GM23338 (cell line): Measurements from ENCODE around the gene VILL. TPM values are rescaled to one million over a fixed set of nuclear protein-coding genes. Genes with fewer than 3 reads are reported as not detected.
A peak's percentile ranks its signal among the peaks of the same experiment; 100 is the strongest.

Experiments
- ATAC-seq: fragments of 200-7000 bp; cut with Tn5 transposase; 3 replicates; pipeline ENCODE4 v1.9.1; 2020
- DNase-seq: peaks from one replicate; pipeline ENCODE4 v3.0.0-alpha.2; 2015; ENCODE audit warnings: low spot score
- H2AFZ ChIP-seq: fragments of 200-600 bp; sonication (generic); 2 replicates; pipeline ENCODE4 v1.8.0; 2016; ENCODE audit warnings: antibody characterized with exemption, mild to moderate bottlenecking, moderate library complexity
- H3F3A ChIP-seq: fragments of 200-600 bp; sonication (generic); replicated peaks from 2 replicates; pipeline ENCODE4 v1.8.0; 2017; ENCODE audit warnings: antibody characterized with exemption, mixed run types, low read depth
- H3K27ac ChIP-seq: fragments of 200-600 bp; sonication (generic); 2 replicates; pipeline ENCODE4 v1.6.1; 2016; ENCODE audit warnings: low read depth
- H3K27me3 ChIP-seq: fragments of 200-600 bp; sonication (generic); 2 replicates; pipeline ENCODE4 v1.8.0; 2016; ENCODE audit warnings: mild to moderate bottlenecking, mixed run types, moderate library complexity; ENCODE audit not compliant: insufficient read depth
- H3K36me3 ChIP-seq: fragments of 200-600 bp; sonication (generic); 2 replicates; pipeline ENCODE4 v1.8.0; 2016; ENCODE audit warnings: mild to moderate bottlenecking; ENCODE audit not compliant: insufficient read depth
- H3K4me1 ChIP-seq: fragments of 200-600 bp; sonication (generic); 2 replicates; pipeline ENCODE4 v1.8.0; 2016; ENCODE audit warnings: mild to moderate bottlenecking, moderate library complexity; ENCODE audit not compliant: insufficient read depth
- H3K4me2 ChIP-seq: fragments of 200-600 bp; sonication (generic); 2 replicates; pipeline ENCODE4 v1.7.1; 2017; ENCODE audit warnings: mixed run types
- H3K4me3 ChIP-seq: fragments of 200-600 bp; sonication (generic); 2 replicates; pipeline ENCODE4 v1.6.1; 2016; ENCODE audit warnings: mixed run types
- H3K79me2 ChIP-seq: fragments of 200-600 bp; sonication (generic); replicated peaks from 2 replicates; pipeline ENCODE4 v1.8.0; 2017; ENCODE audit warnings: mild to moderate bottlenecking; ENCODE audit not compliant: insufficient read depth
- H3K9me2 ChIP-seq: fragments of 200-600 bp; sonication (generic); 2 replicates; pipeline ENCODE4 v1.8.0; 2017; ENCODE audit not compliant: insufficient read depth
- H4K20me1 ChIP-seq: fragments of 200-600 bp; sonication (generic); replicated peaks from 2 replicates; pipeline ENCODE4 v1.8.0; 2017; ENCODE audit warnings: mild to moderate bottlenecking; ENCODE audit not compliant: insufficient read depth
- H3K27ac Mint-ChIP-seq: 2 replicates; pipeline ENCODE4 v1.8.0; 2020; ENCODE audit warnings: inconsistent platforms, mild to moderate bottlenecking, moderate library complexity, mixed read lengths
- H3K27me3 Mint-ChIP-seq: 3 replicates; pipeline ENCODE4 v1.8.0; 2022; ENCODE audit warnings: low read depth, mild to moderate bottlenecking, moderate library complexity, mixed read lengths, inconsistent platforms; ENCODE audit not compliant: insufficient read depth, poor library complexity
- H3K36me3 Mint-ChIP-seq: 3 replicates; pipeline ENCODE4 v1.8.0; 2021; ENCODE audit warnings: low read depth, mild to moderate bottlenecking, inconsistent platforms, moderate library complexity, mixed read lengths
- H3K4me1 Mint-ChIP-seq: 3 replicates; pipeline ENCODE4 v1.8.0; 2020; ENCODE audit warnings: mild to moderate bottlenecking, inconsistent platforms, mixed read lengths
- H3K4me3 Mint-ChIP-seq: 3 replicates; pipeline ENCODE4 v1.8.0; 2021; ENCODE audit warnings: moderate library complexity, mild to moderate bottlenecking, inconsistent platforms, mixed read lengths
- H3K9me3 Mint-ChIP-seq: 3 replicates; pipeline ENCODE4 v1.8.0; 2020; ENCODE audit warnings: moderate library complexity, mild to moderate bottlenecking, inconsistent platforms, mixed read lengths
- CREB1 ChIP-seq: fragments of 250-450 bp; sonication (Bioruptor Pico); IDR thresholded peaks from 2 replicates; pipeline ENCODE4 v1.5.0; 2020; ENCODE audit warnings: low read depth, mild to moderate bottlenecking, moderate library complexity
- EZH2 ChIP-seq: fragments of 200-600 bp; sonication (generic); IDR thresholded peaks from one replicate; pipeline ENCODE4 v1.8.0; 2017; ENCODE audit warnings: antibody characterized with exemption, mild to moderate bottlenecking, low read depth; ENCODE audit not compliant: unreplicated experiment
- EZH2phosphoT487 ChIP-seq: fragments of 200-600 bp; sonication (generic); IDR thresholded peaks from one replicate; pipeline ENCODE4 v1.8.1; 2018; ENCODE audit warnings: antibody characterized with exemption; ENCODE audit not compliant: unreplicated experiment
- JUNB ChIP-seq: IDR thresholded peaks from one replicate; pipeline ENCODE4 v1.6.1; 2016; ENCODE audit warnings: antibody characterized with exemption; ENCODE audit not compliant: unreplicated experiment
- NANOG ChIP-seq: IDR thresholded peaks from 2 replicates; pipeline ENCODE4 v1.6.1; 2016; ENCODE audit warnings: antibody characterized with exemption, borderline replicate concordance
- POLR2AphosphoS5 ChIP-seq: IDR thresholded peaks from 2 replicates; pipeline ENCODE4 v1.6.1; 2016; ENCODE audit warnings: antibody characterized with exemption, low read depth
- STAT1 ChIP-seq: IDR thresholded peaks from one replicate; pipeline ENCODE4 v1.6.1; 2016; ENCODE audit warnings: antibody characterized with exemption; ENCODE audit not compliant: unreplicated experiment
- ZNF114 ChIP-seq: fragments of 250-450 bp; sonication (Bioruptor Pico); IDR thresholded peaks from 2 replicates; pipeline ENCODE4 v1.5.0; 2020; ENCODE audit warnings: mild to moderate bottlenecking, moderate library complexity
- ZNF331 ChIP-seq: fragments of 250-450 bp; sonication (Bioruptor Pico); IDR thresholded peaks from 2 replicates; pipeline ENCODE4 v1.5.0; 2020; ENCODE audit warnings: low read depth, mild to moderate bottlenecking, moderate library complexity
- ZNF462 ChIP-seq: fragments of 250-450 bp; sonication (Bioruptor Pico); IDR thresholded peaks from 2 replicates; pipeline ENCODE4 v1.5.0; 2020; ENCODE audit warnings: mild to moderate bottlenecking, moderate library complexity
- polyA plus RNA-seq: library from polyadenylated mRNA; unstranded; fragments of >200 nt; fragmentation: Nextera tagmentation; extraction: Ambion mirVana; gene quantifications from 2 replicates; pipeline ENCODE4 v1.2.1, GENCODE V29; 2016
- total RNA-seq: library from RNA; depleted of rRNA; stranded (reverse); fragments of >200 nt; shearing (Covaris generic); gene quantifications from 2 replicates; pipeline ENCODE4 v1.2.3, GENCODE V29; 2014
- TF ChIP-seq, protein P1 (sequence below), 2 experiments: fragments of 200-600 bp in 1 of 2; sonication (generic) in 1 of 2; conservative IDR thresholded peaks; 2 replicates each; pipeline versions ENCODE4 v1.5.1 to v1.6.1; 2016 to 2017; ENCODE audit warnings: antibody characterized with exemption in 2 of 2, low read depth in 2 of 2, mild to moderate bottlenecking in 2 of 2, moderate library complexity in 1 of 2
- TF ChIP-seq, protein P2 (sequence below): IDR thresholded peaks from one replicate; pipeline ENCODE4 v1.6.1; 2018; ENCODE audit warnings: antibody characterized with exemption; ENCODE audit not compliant: unreplicated experiment
- TF ChIP-seq, protein P3 (sequence below): IDR thresholded peaks from 2 replicates; pipeline ENCODE4 v1.6.1; 2016; ENCODE audit warnings: antibody characterized with exemption

Gene VILL
- total and polyA plus RNA-seq, 2 experiments from 2014 or later = 2.7 to 9.8 TPM

- Histone ChIP-seq H3K79me2 (no peaks in the 10 kb centered on the region), H4K20me1 (no peaks in the 10 kb centered on the region), H3K4me2 (no peak overlapping the region), H3K9me2 (no peaks in the 10 kb centered on the region), H3K4me3 (no peak overlapping the region), H3K27me3 (no peaks in the 10 kb centered on the region), H2AFZ (0 out of 2 replicates have a peak overlapping the region, but pooled peaks have one; percentile 5), H3F3A (peaks cover 4% of the 10 kb centered on the region; the same call in 1 of the 2 replicates), H3K27ac (no peak overlapping the region), H3K36me3 (no peaks in the 10 kb centered on the region), H3K4me1 (peaks cover 6% of the 10 kb centered on the region; the same call in 1 of the 2 replicates)
- no peak for ATAC-seq
- Mint-ChIP-seq H3K36me3 (no peaks in the 10 kb centered on the region), H3K4me3 (no peak overlapping the region), H3K9me3 (no peaks in the 10 kb centered on the region), H3K4me1 (peaks cover 6% of the 10 kb centered on the region), H3K27me3 (peaks cover 24% of the 10 kb centered on the region), H3K27ac (no peak overlapping the region; the same call in 1 of the 2 replicates)
- TF ChIP-seq STAT1 (no peak), CREB1 (CRISPR knock-in tag) (no peak), ZNF462 (no peak), JUNB (no peak), ZNF331 (CRISPR knock-in tag) (no peak), EZH2phosphoT487 (no peak), POLR2AphosphoS5 (no peak), EZH2 (no peak), NANOG (no peak), ZNF114 (no peak)
- TF ChIP-seq, protein P1, sequence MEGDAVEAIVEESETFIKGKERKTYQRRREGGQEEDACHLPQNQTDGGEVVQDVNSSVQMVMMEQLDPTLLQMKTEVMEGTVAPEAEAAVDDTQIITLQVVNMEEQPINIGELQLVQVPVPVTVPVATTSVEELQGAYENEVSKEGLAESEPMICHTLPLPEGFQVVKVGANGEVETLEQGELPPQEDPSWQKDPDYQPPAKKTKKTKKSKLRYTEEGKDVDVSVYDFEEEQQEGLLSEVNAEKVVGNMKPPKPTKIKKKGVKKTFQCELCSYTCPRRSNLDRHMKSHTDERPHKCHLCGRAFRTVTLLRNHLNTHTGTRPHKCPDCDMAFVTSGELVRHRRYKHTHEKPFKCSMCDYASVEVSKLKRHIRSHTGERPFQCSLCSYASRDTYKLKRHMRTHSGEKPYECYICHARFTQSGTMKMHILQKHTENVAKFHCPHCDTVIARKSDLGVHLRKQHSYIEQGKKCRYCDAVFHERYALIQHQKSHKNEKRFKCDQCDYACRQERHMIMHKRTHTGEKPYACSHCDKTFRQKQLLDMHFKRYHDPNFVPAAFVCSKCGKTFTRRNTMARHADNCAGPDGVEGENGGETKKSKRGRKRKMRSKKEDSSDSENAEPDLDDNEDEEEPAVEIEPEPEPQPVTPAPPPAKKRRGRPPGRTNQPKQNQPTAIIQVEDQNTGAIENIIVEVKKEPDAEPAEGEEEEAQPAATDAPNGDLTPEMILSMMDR (conservative IDR thresholded peaks at IDR 0.05; ENCODE audit: low read depth in 2 of 2) = no peak
- TF ChIP-seq, protein P2, sequence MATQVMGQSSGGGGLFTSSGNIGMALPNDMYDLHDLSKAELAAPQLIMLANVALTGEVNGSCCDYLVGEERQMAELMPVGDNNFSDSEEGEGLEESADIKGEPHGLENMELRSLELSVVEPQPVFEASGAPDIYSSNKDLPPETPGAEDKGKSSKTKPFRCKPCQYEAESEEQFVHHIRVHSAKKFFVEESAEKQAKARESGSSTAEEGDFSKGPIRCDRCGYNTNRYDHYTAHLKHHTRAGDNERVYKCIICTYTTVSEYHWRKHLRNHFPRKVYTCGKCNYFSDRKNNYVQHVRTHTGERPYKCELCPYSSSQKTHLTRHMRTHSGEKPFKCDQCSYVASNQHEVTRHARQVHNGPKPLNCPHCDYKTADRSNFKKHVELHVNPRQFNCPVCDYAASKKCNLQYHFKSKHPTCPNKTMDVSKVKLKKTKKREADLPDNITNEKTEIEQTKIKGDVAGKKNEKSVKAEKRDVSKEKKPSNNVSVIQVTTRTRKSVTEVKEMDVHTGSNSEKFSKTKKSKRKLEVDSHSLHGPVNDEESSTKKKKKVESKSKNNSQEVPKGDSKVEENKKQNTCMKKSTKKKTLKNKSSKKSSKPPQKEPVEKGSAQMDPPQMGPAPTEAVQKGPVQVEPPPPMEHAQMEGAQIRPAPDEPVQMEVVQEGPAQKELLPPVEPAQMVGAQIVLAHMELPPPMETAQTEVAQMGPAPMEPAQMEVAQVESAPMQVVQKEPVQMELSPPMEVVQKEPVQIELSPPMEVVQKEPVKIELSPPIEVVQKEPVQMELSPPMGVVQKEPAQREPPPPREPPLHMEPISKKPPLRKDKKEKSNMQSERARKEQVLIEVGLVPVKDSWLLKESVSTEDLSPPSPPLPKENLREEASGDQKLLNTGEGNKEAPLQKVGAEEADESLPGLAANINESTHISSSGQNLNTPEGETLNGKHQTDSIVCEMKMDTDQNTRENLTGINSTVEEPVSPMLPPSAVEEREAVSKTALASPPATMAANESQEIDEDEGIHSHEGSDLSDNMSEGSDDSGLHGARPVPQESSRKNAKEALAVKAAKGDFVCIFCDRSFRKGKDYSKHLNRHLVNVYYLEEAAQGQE = no peak
- TF ChIP-seq, protein P3, sequence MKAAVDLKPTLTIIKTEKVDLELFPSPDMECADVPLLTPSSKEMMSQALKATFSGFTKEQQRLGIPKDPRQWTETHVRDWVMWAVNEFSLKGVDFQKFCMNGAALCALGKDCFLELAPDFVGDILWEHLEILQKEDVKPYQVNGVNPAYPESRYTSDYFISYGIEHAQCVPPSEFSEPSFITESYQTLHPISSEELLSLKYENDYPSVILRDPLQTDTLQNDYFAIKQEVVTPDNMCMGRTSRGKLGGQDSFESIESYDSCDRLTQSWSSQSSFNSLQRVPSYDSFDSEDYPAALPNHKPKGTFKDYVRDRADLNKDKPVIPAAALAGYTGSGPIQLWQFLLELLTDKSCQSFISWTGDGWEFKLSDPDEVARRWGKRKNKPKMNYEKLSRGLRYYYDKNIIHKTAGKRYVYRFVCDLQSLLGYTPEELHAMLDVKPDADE = no peak
- DNase-seq = no peak
Observed at GRCh38 chr3:37988931-37989525, 1.6 kb upstream of the VILL start.
